Cerebellar nuclear complex (tissue), 1 donor: ENCODE measurements around the gene C12orf54.
"Not testable (repeated sequence)": the region's sequence is repeated elsewhere in the genome, so short reads cannot be mapped to it uniquely, and the experiment has no call there.

Source experiments
- DNase-seq, 2 experiments: peaks; one replicate each; lab custom pipeline; 2025; lab: John Stamatoyannopoulos, UW

The C12orf54 gene

GRCh38 chr12:48510111-48510510 is 27.8 kb downstream of the C12orf54 start:
- DNase-seq = no peak

GRCh38 chr12:48512855-48513254 is 30.6 kb downstream of the C12orf54 start:
- no peak for DNase-seq

- no peak for DNase-seq
These were observed 32.4 kb downstream of the C12orf54 start for GRCh38 chr12:48514728-48515127.

- DNase-seq = not testable (repeated sequence)
These were observed 38.1 kb downstream of the C12orf54 start for GRCh38 chr12:48520381-48520780.

- no peak for DNase-seq
These were observed 43.0 kb downstream of the C12orf54 start, which contains the start of gene OR8S1 for GRCh38 chr12:48525332-48525731. OR8S1 (plus strand) TSS chr12:48525632; CDS start chr12:48525632, 0 bp downstream.

- DNase-seq = no peak
These were observed 45.8 kb downstream of the C12orf54 start for GRCh38 chr12:48527891-48528670.

GRCh38 chr12:48532601-48533000 is 50.3 kb downstream of the C12orf54 start:
- DNase-seq = no peak

GRCh38 chr12:48536602-48537001 is 54.3 kb downstream of the C12orf54 start:
- DNase-seq = no peak

GRCh38 chr12:48542300-48542928 is 60.1 kb downstream of the C12orf54 start:
- no peak for DNase-seq

- DNase-seq = no peak
These were observed 63.7 kb downstream of the C12orf54 start for GRCh38 chr12:48545833-48546469.
